AG08395 (cell line): ENCODE results near the gene IL1RAPL1.
"Not testable (repeated sequence)": the region's sequence is repeated elsewhere in the genome, so short reads cannot be mapped to it uniquely, and the experiment has no call there.

Experiments
- DNase-seq: peaks from one replicate; pipeline ENCODE4 v3.0.0; 2012; ENCODE audit warnings: mixed read lengths, low spot score

The IL1RAPL1 gene

GRCh38 chrX:28628120-28628519 is 40.9 kb downstream of the IL1RAPL1 start:
- DNase-seq: no peak

GRCh38 chrX:28638775-28639174 is 51.5 kb downstream of the IL1RAPL1 start:
- no peak for DNase-seq

- DNase-seq: no peak
These were observed 52.2 kb downstream of the IL1RAPL1 start for GRCh38 chrX:28639451-28639850.

- DNase-seq: no peak
These were observed 62.3 kb downstream of the IL1RAPL1 start for GRCh38 chrX:28649541-28649940.

GRCh38 chrX:28651186-28651585 is 63.9 kb downstream of the IL1RAPL1 start:
- DNase-seq: no peak

- no peak for DNase-seq
These were observed 72.0 kb downstream of the IL1RAPL1 start for GRCh38 chrX:28659269-28659668.

- no peak for DNase-seq
These were observed 78.5 kb downstream of the IL1RAPL1 start for GRCh38 chrX:28665778-28666177.

- no peak for DNase-seq
These were observed 81.1 kb downstream of the IL1RAPL1 start for GRCh38 chrX:28668303-28668702.

GRCh38 chrX:28668957-28669356 is 81.7 kb downstream of the IL1RAPL1 start:
- no peak for DNase-seq

- no peak for DNase-seq
These were observed 82.8 kb downstream of the IL1RAPL1 start for GRCh38 chrX:28670074-28670473.

GRCh38 chrX:28675173-28675572 is 87.9 kb downstream of the IL1RAPL1 start:
- no peak for DNase-seq

- no peak for DNase-seq
These were observed 105.9 kb downstream of the IL1RAPL1 start for GRCh38 chrX:28693101-28693500.

GRCh38 chrX:28697732-28698131 is 110.5 kb downstream of the IL1RAPL1 start:
- no peak for DNase-seq

- no peak for DNase-seq
These were observed 114.0 kb downstream of the IL1RAPL1 start for GRCh38 chrX:28701222-28701621.

- DNase-seq: no peak
These were observed 119.7 kb downstream of the IL1RAPL1 start for GRCh38 chrX:28706964-28707363.

GRCh38 chrX:28709421-28709820 is 122.2 kb downstream of the IL1RAPL1 start:
- no peak for DNase-seq

- no peak for DNase-seq
These were observed 130.6 kb downstream of the IL1RAPL1 start for GRCh38 chrX:28717864-28718263.

GRCh38 chrX:28718450-28718849 is 131.2 kb downstream of the IL1RAPL1 start:
- DNase-seq: no peak

- DNase-seq: no peak
These were observed 132.4 kb downstream of the IL1RAPL1 start for GRCh38 chrX:28719620-28720019.

- DNase-seq: no peak
These were observed 165.1 kb downstream of the IL1RAPL1 start for GRCh38 chrX:28752330-28752729.

- DNase-seq: no peak
These were observed 168.9 kb downstream of the IL1RAPL1 start for GRCh38 chrX:28756175-28756574.

- no peak for DNase-seq
These were observed 169.4 kb downstream of the IL1RAPL1 start for GRCh38 chrX:28756647-28757046.

- DNase-seq: no peak
These were observed 170.0 kb downstream of the IL1RAPL1 start for GRCh38 chrX:28757290-28757689.

- DNase-seq: not testable (repeated sequence)
These were observed 179.3 kb downstream of the IL1RAPL1 start for GRCh38 chrX:28766561-28766960.

- DNase-seq: no peak
These were observed 186.6 kb downstream of the IL1RAPL1 start for GRCh38 chrX:28773807-28774206.
